Left renal pelvis (tissue), 4 donors: ENCODE data around the gene CARMIL3. TPM values are rescaled to one million over a fixed set of nuclear protein-coding genes. Genes with fewer than 3 reads are reported as not detected.

ENCODE experiments used
- DNase-seq, 4 donors: peaks; one replicate each; pipeline ENCODE4 v3.0.0-alpha.2; 2013; ENCODE audit warnings: low read depth in 4 of 4, low spot score in 3 of 4
- polyA plus RNA-seq, 4 donors: library from polyadenylated mRNA; unstranded; fragments of 120-200 nt; gene quantifications; one replicate each; pipeline ENCODE4 v1.2.1, GENCODE V29; 2013; ENCODE audit not compliant: insufficient read length in 4 of 4

CARMIL3 gene
- polyA plus RNA-seq, 4 donors = 1.2 to 2.0 (median 1.8) TPM

GRCh38 chr14:24074625-24075484, 23.0 kb downstream of the CARMIL3 start:
- no peak for DNase-seq

- no peak for DNase-seq
Observed at GRCh38 chr14:24075485-24076301, 23.9 kb downstream of the CARMIL3 start.

DNA sequence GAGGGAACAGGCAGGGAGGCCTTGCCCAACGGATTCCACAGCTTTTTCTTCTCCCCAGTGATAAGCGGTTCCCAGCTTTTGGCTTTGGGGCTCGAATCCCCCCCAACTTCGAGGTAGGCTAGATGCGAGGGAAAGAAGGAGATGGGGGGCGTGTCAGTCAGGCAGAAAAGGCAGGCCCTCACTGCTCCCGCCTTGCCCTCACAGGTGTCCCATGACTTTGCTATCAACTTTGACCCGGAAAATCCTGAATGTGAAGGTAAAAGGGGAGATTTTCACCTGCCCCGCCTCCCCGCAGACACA, 24.4 kb downstream of the CARMIL3 start:
- no peak for DNase-seq

DNA sequence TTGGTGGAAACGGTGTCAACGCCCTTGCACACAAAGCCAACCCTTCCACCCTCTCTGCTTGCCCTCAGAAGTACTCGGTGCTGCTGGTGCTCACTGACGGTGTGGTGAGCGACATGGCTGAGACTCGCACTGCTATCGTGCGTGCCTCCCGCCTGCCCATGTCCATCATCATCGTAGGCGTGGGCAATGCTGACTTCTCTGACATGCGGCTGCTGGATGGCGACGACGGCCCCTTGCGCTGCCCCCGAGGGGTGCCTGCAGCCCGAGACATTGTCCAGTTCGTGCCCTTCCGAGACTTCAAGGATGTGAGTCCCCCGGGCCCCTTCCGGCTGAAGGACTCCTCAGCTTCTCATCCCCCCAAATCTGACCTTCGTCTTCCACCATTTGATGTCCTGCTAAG, 25.3 kb downstream of the CARMIL3 start:
- DNase-seq = no peak

DNA sequence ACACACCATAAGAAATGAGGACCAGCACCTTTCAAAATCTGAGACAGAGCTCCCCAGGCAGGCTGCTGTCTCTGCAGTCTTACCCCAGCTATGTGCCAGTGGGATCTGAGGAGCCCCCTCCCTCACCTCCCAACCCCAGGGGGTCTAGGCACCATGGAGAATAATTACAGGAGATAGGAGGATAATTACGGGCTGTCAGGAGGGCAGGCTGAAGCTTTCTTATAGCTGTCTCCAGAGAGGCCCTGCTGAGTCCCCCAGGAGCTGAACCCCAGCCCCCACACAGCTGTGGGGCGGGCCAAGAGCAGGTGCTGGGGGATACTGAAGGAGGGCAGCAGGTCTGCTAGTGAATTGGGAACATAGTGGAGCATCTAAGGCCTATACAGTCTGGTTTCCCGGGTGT, 26.3 kb downstream of the CARMIL3 start:
- DNase-seq = no peak

DNA sequence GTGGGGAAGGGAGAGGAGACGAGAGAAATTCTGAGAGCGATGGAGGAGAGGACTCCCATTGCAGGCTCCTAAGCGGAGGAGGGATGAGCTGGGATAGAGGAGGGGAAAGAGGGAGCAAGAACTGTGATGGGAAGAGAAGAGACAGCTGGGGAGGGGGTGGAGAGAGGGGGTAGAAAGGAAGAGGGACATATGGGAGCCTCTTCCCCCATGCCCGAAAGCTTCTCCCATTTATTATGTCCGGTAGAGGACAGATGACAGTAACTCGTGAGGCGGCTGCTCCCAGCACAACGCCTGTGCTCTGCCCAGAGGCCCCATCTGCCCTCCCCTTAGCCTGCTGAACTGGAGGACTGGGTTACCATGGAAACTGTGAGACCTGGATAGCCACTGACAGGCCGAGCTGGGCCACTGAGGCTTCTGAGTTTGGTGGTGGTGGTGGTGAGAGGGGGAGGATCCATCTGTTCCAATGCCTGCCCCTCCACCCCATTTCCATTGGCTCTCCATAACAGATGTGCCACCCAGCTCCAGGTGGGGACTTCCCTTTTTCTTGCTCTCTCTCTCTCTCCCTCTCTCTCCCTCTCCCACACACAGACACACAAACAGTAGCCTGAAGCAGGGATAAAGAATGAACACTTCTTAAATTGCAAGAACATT, 27.8 kb downstream of the CARMIL3 start:
- no peak for DNase-seq

DNA sequence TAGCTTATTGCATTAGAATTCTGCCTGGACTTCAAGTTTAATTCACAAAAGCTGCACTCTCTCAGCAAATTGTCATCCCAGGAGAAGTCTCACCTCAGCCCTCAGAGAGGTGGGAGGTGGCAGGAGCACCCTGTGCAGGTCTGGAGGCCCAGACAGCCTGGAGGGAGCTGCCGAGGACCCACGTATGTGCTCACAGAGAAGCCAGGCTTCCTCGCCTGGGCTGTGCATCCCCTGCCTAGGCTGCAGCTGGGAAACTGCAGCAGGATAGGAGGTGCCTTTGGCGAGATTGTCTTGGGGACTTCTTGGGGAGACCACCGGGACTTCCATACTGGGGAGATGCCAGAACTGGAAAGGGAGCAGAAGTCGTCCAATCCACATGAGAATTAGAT, 28.3 kb downstream of the CARMIL3 start:
- DNase-seq = no peak

DNA sequence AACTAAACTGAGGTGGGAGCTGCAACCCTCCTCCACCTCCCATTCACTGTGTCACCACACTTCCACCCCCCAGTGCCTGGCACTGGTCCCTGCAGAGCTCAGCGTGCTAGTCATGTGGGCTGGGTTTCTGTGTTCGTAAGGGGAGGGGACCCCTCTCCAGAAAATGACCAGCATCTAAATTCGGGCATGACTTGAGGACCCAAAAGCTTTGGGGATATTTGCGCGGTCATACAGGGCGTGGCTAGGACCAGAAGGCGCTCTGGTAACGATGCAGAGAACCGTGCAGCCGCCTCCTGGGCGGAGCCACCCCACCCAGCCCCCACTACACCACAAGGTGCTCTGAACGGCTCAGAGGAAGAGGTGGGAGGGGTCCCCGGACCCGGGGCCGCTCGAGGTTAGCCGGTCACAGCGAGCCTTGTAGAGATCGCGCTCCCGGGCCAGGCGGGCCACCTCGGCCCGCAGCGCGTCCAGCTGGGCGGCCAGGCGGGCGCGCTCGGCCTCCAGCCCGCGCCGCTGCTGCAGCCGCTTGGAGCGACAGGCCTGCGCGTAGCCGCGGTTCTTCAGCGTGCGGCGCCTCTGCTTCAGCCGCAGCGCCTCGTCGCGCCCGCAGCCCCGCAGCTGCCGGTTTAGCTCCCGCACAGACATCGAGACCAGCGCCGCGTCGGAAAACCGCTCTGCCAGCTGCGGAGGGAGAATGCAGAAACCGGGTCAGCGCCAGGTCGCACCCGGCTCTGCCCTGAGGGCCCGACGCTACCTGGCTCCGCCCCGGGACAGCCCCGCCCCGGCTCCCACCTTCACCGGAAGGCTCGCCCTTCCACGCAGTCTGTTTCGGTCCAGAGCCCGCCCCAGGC, 29.3 kb downstream of the CARMIL3 start:
- no peak for DNase-seq

DNA sequence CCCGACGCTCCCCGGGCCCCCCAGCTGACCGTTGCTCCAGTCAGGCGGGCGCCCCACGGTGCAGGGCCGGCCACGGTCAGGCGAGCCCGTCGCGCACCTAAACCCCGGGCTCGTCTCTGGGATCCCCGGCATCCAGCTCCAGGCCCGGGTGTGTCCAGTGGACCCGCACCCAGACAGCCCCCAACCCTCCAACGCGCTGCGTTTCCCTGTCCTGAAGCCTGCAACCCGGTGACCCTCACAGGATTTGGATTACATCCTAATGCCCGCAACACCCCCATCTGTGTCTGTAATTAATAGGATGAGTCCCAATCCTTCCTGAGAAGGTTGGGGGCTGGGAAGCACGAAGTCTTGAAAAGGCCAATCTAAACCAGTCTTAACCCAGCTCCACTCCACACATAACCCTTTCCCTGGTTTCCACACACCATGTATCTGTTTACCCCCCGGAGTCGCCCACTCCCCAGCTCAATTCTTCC, 30.0 kb downstream of the CARMIL3 start:
- no peak for DNase-seq

DNA sequence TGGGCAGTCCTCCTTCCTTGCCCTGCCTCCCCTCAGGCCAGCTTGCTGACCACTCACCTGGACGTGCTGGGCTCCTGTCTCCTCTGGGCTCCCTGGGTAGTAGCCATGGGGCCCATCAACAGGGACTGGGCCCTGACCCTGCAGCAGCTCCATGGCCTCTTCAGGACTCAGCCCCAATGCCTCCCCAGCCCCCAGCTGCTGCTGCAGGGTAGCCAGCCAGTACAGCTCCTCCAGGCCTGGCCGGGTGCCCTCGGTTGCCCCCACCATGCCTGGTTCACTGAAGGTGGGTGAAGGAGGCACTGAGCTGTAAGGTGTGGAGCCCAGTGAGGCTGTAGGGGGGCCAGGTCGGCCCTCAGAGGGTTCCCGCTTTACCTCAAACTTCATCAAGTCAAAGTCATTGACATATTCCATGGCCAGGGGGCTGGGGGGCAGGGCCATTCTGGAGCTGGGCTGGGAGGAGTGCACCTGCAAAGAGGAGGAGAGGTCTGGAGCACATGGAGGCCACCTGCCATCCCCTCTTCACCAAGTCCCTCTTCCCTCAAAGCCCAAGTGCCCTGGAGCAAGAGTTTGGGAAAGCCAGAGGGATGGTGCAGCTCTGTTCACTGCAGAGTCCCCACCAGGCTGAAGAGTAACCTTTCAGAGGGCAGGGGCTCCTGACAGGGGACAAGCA, 30.7 kb downstream of the CARMIL3 start:
- DNase-seq = no peak

DNA sequence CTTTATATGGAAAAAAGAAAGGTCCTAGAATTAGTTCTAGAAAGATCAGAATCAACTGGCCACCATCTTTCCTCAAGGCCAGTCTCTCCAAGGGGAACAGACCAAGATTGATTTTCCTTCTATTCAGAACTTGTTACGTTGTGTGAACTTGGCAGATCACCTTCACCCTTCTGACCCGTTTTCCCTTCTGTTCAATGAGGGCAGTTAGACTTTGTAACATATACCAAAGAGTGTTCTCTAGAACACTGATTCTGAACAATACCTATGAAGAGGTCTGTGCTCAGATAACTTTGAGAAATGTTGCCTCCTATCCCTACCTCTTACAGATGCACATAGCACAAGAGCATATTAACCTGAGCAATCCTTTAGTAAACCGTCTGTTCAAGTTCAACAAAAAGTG, 31.7 kb downstream of the CARMIL3 start:
- no peak for DNase-seq

GRCh38 chr14:24084440-24084839, 32.6 kb downstream of the CARMIL3 start:
- no peak for DNase-seq

GRCh38 chr14:24085215-24085614, 33.4 kb downstream of the CARMIL3 start:
- no peak for DNase-seq

- DNase-seq = no peak
Observed at GRCh38 chr14:24086193-24086955, 34.6 kb downstream of the CARMIL3 start.

DNA sequence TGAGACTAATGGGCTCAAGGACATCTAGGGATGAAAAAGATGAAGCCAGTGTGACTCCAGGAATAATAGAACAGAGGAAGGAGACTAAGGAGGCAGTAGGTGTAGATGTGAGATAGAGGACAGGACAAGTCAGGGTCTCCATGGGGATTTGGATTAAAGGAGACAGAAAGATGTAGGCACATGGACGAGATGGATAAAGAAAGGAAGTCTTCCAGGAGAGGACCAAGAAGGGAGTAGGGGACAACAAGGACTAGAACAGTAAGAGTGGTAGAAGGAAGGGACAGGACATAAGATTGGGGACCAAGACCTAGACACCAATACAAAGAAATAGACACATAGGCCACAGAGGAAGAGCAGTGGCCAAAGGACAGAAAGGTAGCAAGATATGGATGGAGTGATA, 35.2 kb downstream of the CARMIL3 start:
- no peak for DNase-seq

DNA sequence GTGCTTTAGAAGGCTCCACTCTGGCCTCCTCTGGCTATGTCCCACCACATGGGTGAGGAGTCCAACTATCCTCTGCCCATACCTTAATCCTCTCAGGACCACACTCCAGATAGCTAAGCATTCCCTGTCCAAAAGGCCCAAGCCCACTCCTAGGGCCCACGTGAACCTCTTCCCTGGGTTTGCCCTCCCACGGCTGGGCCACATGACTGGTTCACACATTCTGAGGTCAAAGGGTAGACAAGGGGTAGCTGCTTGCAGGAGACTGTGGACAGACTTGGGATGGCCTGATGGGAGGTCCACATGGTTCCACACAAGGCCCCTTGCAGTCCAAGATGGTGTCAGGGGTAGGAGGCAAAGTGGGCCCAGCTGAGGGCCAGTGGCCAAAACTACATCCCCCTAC, 36.3 kb downstream of the CARMIL3 start:
- DNase-seq = no peak

- no peak for DNase-seq
Observed at GRCh38 chr14:24089890-24090289, 38.1 kb downstream of the CARMIL3 start.

DNA sequence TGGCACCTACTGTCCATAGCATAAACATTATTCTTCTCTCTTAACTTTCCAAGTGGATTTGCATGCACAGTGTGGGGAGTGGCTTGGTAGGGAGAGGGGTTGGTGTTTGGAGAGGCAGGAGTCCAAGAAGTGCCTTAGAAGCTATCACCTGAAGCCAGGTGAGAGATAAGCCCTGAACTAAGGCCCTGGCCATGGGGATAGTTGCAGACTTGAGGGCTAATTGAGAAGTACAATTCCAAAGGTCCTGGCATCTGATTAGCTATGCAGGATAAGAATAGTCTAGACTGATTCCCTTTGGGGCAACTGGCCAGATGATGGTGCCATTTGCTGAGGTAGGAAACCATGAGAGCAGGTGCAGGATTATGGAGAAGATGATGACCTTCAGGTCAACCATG, 40.3 kb downstream of the CARMIL3 start:
- DNase-seq = no peak

- DNase-seq = no peak
Observed at GRCh38 chr14:24092505-24093206, 40.8 kb downstream of the CARMIL3 start.
